Heart right ventricle (tissue), 16 donors: ENCODE data around the gene PVRIG. TPM values are rescaled to one million over a fixed set of nuclear protein-coding genes. Genes with fewer than 3 reads are reported as not detected.
"Not testable (repeated sequence)": the region's sequence is repeated elsewhere in the genome, so short reads cannot be mapped to it uniquely, and the experiment has no call there.

Experiments used
- ATAC-seq, 8 donors: fragments of 200-7000 bp; cut with Tn5 transposase; one replicate each; pipeline ENCODE4 v1.9.1; 2020; ENCODE audit warnings: mild to moderate bottlenecking in 8 of 8, moderate library complexity in 8 of 8, moderate number of reproducible peaks in 1 of 8
- DNase-seq, 2 donors: peaks; one replicate each; pipeline ENCODE4 v3.0.0-alpha.2; 2020
- H3K27ac ChIP-seq, 10 donors: fragments of 200-600 bp; sonication (generic) in 2 of 10; one replicate each; pipeline versions ENCODE4 v1.5.0 to v1.8.0; 2020 to 2022; ENCODE audit warnings: mild to moderate bottlenecking in 3 of 10
- H3K27me3 ChIP-seq, 7 donors: fragments of 200-600 bp; one replicate each; pipeline ENCODE4 v1.8.0; 2021 to 2022; ENCODE audit warnings: mild to moderate bottlenecking in 2 of 7
- H3K36me3 ChIP-seq, 9 donors: fragments of 200-600 bp; sonication (generic) in 1 of 9; one replicate each; pipeline versions ENCODE4 v1.5.0 to v1.8.0; 2020 to 2022; ENCODE audit warnings: mild to moderate bottlenecking in 2 of 9
- H3K4me1 ChIP-seq, 9 donors: fragments of 200-600 bp; sonication (generic) in 1 of 9; one replicate each; pipeline versions ENCODE4 v1.5.0 to v1.8.0; 2020 to 2022; ENCODE audit warnings: mild to moderate bottlenecking in 4 of 9
- H3K4me3 ChIP-seq, 10 donors: fragments of 200-600 bp; sonication (generic) in 2 of 10; one replicate each; pipeline versions ENCODE4 v1.5.0 to v1.8.0; 2020 to 2022; ENCODE audit warnings: mild to moderate bottlenecking in 7 of 10, moderate library complexity in 2 of 10
- H3K9me3 ChIP-seq, 11 donors: fragments of 200-600 bp in 10 of 11; sonication (generic) in 2 of 11; one replicate each; pipeline versions ENCODE4 v1.5.0 to v1.8.0; 2013 to 2022; ENCODE audit warnings: mild to moderate bottlenecking in 2 of 11, control low read depth in 1 of 11, moderate library complexity in 1 of 11
- WGBS, 2 donors: extraction: QIAGEN DNeasy Blood & Tissue Kit; methylation state at CpG; one replicate each; pipeline ENCODE4 v1.1.7; 2013; ENCODE audit warnings: inconsistent platforms in 1 of 2; 5-methylcytosine and 5-hydroxymethylcytosine counted together
- intact Hi-C, 10 donors: fragments of 100-400 bp; cut with DNase I; formaldehyde crosslinking; loops; one replicate each; pipeline versions ENCODE4 v1.11.1 to v1.14.2; 2022
- polyA plus RNA-seq, 2 donors: library from polyadenylated mRNA; stranded (reverse); fragments of 200-250 nt; gene quantifications; one replicate each; pipeline ENCODE4 v1.2.3, GENCODE V29; 2013
- total RNA-seq, 10 donors: library from RNA; stranded (reverse); fragmentation: NEBNext Ultra II Directional in 3 of 10; extraction: Animal tissue kit (Norgen Biotek cat#: 25700) in 3 of 10; gene quantifications; one replicate each; pipeline versions ENCODE4 v1.2.1 to v1.2.4, GENCODE V29; 2021 to 2023
- TF ChIP-seq, protein P1 (sequence below), 9 donors: fragments of 200-600 bp; sonication (generic) in 2 of 9; IDR thresholded peaks; one replicate each; pipeline versions ENCODE4 v1.5.0 to v1.8.0; 2021 to 2022; ENCODE audit warnings: antibody characterized with exemption in 9 of 9, mild to moderate bottlenecking in 5 of 9, moderate library complexity in 1 of 9
- donor health status: Arrhythmogenic right ventricular cardiomyopathy.
- donor health status: ischemic (EF 13 %, LVEDD 7.1; RV severe dilation, severe dysfunction).
- donor health status: healthy with polysubstance abuse.
- donor health status: DM: no; HTN: yes; CAD: no.
- donor health status: DM: no; HTN: no; CAD: no.
- donor health status: ischemic (EF 25% LVEDD 6.9; RV normal size, moderate dysfunction).
- donor health status: ischemic (EF 25% LVEDD 5.7; RV mildly dilated, moderate dysfunction).
- donor health status: healthy.
- donor health status: DM: yes; HTN: yes; CAD: no.
- donor health status: Ischemic cardiomyopathy.
- donor health status: ischemic (EF 35%, LVEDD 5.7; RV mildly dilated, moderate dysfunction).
- donor health status: nonischemic (EF 11% LVEDD 7.7; RV severe dilation, severe dysfunction).
- donor health status: DM: yes; HTN: yes; CAD: no.
- donor health status: PGD.
- donor health status: ischemic (EF 29% LVEDD 5.4; RV normal size, mild dysfunction).
- donor health status: nonischemic (EF 23%, LVEDD 6.1; RV moderate dilation, normal function).

The PVRIG gene
- total and polyA plus RNA-seq, 12 donors: 0.22 to 2.1 (median 0.59) TPM; not detected in 9

- DNase-seq: not testable (repeated sequence)
- ATAC-seq: peak in 1 of 8 donors; percentile 28
- WGBS, 2 donors: 80 to 85% methylated on average over 15 of the region's 15 CpGs
These were observed 26.5 kb downstream of the PVRIG start for GRCh38 chr7:100246121-100246864.

GRCh38 chr7:100246865-100247137, 27.1 kb downstream of the PVRIG start:
- H3K4me3 ChIP-seq, H3K27me3 ChIP-seq, H3K27ac ChIP-seq, intact Hi-C loops, H3K36me3 ChIP-seq, ATAC-seq, DNase-seq, H3K9me3 ChIP-seq: not testable (repeated sequence)
- 95 to 96% methylated on average over 9 of the region's 9 CpGs for WGBS, 2 donors
- H3K4me1 ChIP-seq: peaks cover 0 to 18% (median 12%) of the 10 kb centered on the region in 9 donors

More at GRCh38 chr7:100246121-100246864, 26.5 kb downstream of the PVRIG start:
- H3K27me3 ChIP-seq, H3K27ac ChIP-seq, H3K9me3 ChIP-seq, H3K4me3 ChIP-seq, H3K36me3 ChIP-seq, intact Hi-C loops: not testable (repeated sequence)
- peaks cover 0 to 18% (median 12%) of the 10 kb centered on the region in 9 donors for H3K4me1 ChIP-seq

DNA sequence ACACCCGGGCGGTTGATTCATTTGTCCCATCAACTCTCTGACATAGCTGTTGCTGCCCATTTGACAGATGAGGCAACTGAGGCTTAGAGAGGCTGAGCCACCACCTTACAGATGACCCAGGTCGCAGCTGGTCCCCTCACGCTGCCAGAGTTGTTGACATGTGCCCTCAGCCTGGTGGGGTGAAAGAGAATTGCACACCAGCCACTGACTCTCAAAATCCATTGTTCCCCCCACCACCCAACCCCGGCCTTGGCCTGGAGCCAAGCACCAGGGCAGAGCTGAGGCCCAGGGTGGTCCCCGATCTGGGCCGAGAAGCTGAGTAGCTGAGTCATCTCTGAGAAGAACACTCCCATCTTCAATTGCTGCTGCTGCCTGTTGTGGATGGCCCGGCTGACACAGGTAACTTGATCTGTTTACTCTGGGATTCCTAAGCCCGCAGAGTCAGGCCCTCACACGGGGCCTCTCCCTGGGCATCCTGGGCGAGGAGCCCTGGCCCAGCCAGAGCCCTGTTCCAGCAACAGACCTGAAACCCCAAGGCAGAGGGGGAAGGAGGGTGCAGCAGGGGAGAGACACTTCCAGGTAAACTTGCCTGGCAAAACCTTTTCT, 27.5 kb downstream of the PVRIG start:
- no peak overlapping the region for H3K4me3 ChIP-seq
- no peak for ATAC-seq
- no peak for DNase-seq

DNA sequence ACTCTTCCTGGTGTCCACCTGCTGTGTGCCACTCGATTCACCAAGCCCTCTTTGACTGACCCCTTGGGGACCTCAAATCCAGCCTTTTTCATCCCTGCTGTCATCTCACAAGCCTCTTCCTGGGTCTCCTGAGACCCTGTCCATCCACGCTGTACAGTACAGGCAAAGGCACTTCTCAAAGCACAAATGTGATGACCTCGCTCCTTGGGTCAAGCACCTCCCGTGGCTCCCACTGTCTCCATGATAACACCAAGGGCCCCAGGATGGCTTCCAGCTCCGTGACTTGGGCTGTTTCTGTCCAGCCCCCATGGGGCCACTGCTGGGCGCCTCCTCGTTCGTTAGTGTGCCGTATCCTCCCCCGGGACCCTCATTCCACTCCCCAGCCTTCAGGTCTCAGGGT, 28.7 kb downstream of the PVRIG start:
- intact Hi-C loops: no loop called here
- Histone ChIP-seq H3K27ac (no peak overlapping the region), H3K9me3 (no peaks in the 10 kb centered on the region), H3K27me3 (no peaks in the 10 kb centered on the region), H3K4me1 (peaks cover 0 to 16% (median 12%) of the 10 kb centered on the region in 9 donors), H3K36me3 (no peaks in the 10 kb centered on the region), H3K4me3 (no peak overlapping the region)
- TF ChIP-seq, protein P1, sequence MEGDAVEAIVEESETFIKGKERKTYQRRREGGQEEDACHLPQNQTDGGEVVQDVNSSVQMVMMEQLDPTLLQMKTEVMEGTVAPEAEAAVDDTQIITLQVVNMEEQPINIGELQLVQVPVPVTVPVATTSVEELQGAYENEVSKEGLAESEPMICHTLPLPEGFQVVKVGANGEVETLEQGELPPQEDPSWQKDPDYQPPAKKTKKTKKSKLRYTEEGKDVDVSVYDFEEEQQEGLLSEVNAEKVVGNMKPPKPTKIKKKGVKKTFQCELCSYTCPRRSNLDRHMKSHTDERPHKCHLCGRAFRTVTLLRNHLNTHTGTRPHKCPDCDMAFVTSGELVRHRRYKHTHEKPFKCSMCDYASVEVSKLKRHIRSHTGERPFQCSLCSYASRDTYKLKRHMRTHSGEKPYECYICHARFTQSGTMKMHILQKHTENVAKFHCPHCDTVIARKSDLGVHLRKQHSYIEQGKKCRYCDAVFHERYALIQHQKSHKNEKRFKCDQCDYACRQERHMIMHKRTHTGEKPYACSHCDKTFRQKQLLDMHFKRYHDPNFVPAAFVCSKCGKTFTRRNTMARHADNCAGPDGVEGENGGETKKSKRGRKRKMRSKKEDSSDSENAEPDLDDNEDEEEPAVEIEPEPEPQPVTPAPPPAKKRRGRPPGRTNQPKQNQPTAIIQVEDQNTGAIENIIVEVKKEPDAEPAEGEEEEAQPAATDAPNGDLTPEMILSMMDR (IDR thresholded peaks at IDR 0.05): no peak
- ATAC-seq: no peak
- WGBS, 2 donors: 80 to 87% methylated on average over 10 of the region's 10 CpGs
- no peak for DNase-seq

More for the DNA sequence above, 27.5 kb downstream of the PVRIG start:
- Histone ChIP-seq H3K27ac (no peak overlapping the region), H3K36me3 (no peaks in the 10 kb centered on the region), H3K9me3 (no peaks in the 10 kb centered on the region), H3K27me3 (no peaks in the 10 kb centered on the region), H3K4me1 (peaks cover 0 to 18% (median 12%) of the 10 kb centered on the region in 9 donors)
- TF ChIP-seq, protein P1 (IDR thresholded peaks at IDR 0.05): no peak
- 61 to 63% methylated on average over 11 of the region's 11 CpGs for WGBS, 2 donors
- intact Hi-C loops: no loop called here

DNA sequence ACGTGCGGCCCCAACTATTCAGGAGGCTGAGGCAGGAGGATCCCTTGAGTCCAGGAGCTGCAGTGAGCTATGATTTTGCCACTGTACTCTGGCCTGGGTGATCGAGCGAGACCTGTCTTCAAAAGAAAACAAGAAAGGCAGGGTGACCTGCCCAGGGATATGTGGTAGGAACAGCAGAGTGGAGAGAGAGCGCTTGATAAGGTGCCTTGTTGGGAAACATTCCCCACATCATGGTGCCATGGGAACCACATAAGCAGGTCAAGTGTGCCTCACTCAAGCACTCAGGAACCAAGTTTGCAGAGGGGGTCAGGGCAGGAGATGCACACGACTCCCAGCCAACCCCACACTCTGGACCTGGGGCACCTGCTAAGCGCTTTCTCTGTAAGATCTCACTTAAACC, 37.3 kb downstream of the PVRIG start:
- no peaks in the 10 kb centered on the region for H3K4me1 ChIP-seq
- no peak for DNase-seq
- intact Hi-C loops: no loop called here
- peak in 1 of 8 donors; percentile 70 for ATAC-seq
- no peak overlapping the region for H3K27ac ChIP-seq
- H3K36me3 ChIP-seq: no peaks in the 10 kb centered on the region
- H3K4me3 ChIP-seq: no peak overlapping the region
- TF ChIP-seq, protein P1 (IDR thresholded peaks at IDR 0.05): no peak
- no peaks in the 10 kb centered on the region for H3K27me3 ChIP-seq
- WGBS, 2 donors: 88 to 96% methylated on average over 7 of the region's 7 CpGs
- H3K9me3 ChIP-seq: no peaks in the 10 kb centered on the region

DNA sequence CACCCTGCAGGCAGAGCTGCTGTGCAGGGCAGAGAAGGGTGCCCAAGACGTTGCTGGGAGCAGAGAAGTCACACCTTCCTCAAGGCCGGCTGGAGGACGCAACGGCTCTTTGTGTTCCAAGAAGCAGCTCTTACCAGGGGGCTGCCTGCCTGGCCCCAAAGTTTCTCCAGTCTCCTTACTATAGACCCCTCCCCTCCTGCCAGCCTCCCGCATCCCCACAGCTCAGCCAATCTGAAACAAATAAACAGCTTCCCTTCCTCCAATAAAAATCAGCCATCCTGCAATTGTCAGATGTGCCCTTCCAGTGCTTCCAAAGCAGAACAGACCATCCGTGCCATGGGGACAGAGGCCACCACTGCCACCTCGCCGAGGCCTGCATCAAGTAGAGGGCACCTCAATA, 40.2 kb downstream of the PVRIG start:
- H3K9me3 ChIP-seq, H3K4me1 ChIP-seq, intact Hi-C loops, H3K36me3 ChIP-seq, H3K27ac ChIP-seq, H3K4me3 ChIP-seq, ATAC-seq, DNase-seq, H3K27me3 ChIP-seq: not testable (repeated sequence)
- 87 to 89% methylated on average over 8 of the region's 8 CpGs for WGBS, 2 donors

DNA sequence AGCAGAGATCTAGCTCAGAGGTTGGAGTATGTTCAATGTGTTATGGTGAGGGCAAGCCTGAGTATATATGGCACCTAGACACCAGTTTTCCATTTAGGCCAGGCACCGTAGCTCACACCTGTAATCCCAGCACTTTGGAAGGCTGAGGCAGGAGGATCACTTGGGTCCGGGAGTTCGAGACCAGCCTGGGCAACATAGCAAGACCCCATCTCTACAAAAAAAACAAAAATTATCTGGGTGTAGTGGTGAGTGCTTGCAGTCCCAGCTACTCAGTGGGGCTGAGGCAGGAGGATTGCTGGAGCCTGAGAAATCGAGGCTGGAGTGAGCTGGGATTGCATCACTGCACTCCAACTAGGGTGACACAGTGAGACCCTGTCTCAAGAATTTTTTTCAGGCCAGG, 43.1 kb downstream of the PVRIG start:
- 95 to 99% methylated on average over 4 of the region's 4 CpGs for WGBS, 2 donors
- ATAC-seq, DNase-seq, H3K9me3 ChIP-seq, H3K27ac ChIP-seq, H3K36me3 ChIP-seq, H3K27me3 ChIP-seq, H3K4me3 ChIP-seq, intact Hi-C loops: not testable (repeated sequence)
- H3K4me1 ChIP-seq: peaks cover 0 to 16% (median 9%) of the 10 kb centered on the region in 9 donors

DNA sequence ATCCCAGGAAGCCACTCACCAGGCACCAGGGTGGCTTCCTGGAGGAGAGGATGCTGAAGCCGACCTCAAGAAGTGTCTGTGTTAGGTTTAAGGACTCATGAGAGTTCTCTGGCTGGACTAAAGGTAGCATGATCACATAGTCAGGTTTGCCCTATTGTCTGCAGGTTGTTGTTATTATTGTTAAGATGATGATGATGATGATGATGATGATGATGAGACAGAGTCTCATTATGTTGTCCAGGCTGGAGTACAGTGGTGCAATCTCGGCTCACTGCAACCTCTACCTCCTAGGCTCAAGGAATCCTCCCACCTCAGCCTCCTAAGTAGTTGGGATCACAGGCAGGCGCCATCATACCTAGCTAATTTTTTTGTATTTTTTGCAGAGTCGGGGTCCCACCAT, 44.5 kb downstream of the PVRIG start:
- ATAC-seq, H3K27me3 ChIP-seq, H3K36me3 ChIP-seq, H3K4me3 ChIP-seq, H3K27ac ChIP-seq, intact Hi-C loops, H3K9me3 ChIP-seq, DNase-seq: not testable (repeated sequence)
- WGBS, 2 donors: 92 to 95% methylated on average over 4 of the region's 4 CpGs
- peaks cover 0 to 16% (median 9%) of the 10 kb centered on the region in 9 donors for H3K4me1 ChIP-seq
